HepG2 (cell line): ENCODE measurements around the gene GAL3ST2.

ENCODE experiments used
- AHR ChIP-seq: IDR thresholded peaks from 2 replicates; pipeline ENCODE4 v1.6.1; 2018; ENCODE audit warnings: missing genetic modification reagents, missing compliant biosample characterization
- ATM ChIP-seq: fragments of 450-650 bp; IDR thresholded peaks from 2 replicates; pipeline ENCODE4 v1.7.1; 2017; ENCODE audit warnings: mild to moderate bottlenecking, borderline replicate concordance
- E2F5 ChIP-seq: sonication (generic); formaldehyde crosslinking; conservative IDR thresholded peaks from 2 replicates; pipeline ENCODE4 v1.4.0; 2020; ENCODE audit warnings: missing genetic modification reagents
- ESRRA ChIP-seq: sonication (generic); formaldehyde crosslinking; IDR thresholded peaks from 2 replicates; pipeline ENCODE4 v1.5.1; 2020; ENCODE audit warnings: mild to moderate bottlenecking, low read depth, missing genetic modification reagents
- EZH2 ChIP-seq: conservative IDR thresholded peaks from 2 replicates; pipeline ENCODE4 v1.6.1; 2012; ENCODE audit warnings: mild to moderate bottlenecking, low read depth, low read length, moderate library complexity
- MAX ChIP-seq: IDR thresholded peaks from 2 replicates; pipeline ENCODE4 v1.6.1; 2012; ENCODE audit warnings: inconsistent platforms
- PRMT3 ChIP-seq: sonication (generic); formaldehyde crosslinking; IDR thresholded peaks from 2 replicates; pipeline ENCODE4 v1.8.1; 2022; ENCODE audit warnings: low read depth, mild to moderate bottlenecking, moderate library complexity, missing genetic modification reagents, borderline replicate concordance
- SUZ12 ChIP-seq: fragments of 150-350 bp; IDR thresholded peaks from 2 replicates; pipeline ENCODE4 v1.6.1; 2014; ENCODE audit warnings: low read depth, low read length
- ZFP91 ChIP-seq: sonication (generic); formaldehyde crosslinking; IDR thresholded peaks from 2 replicates; pipeline ENCODE4 v1.9.0; 2022; ENCODE audit warnings: missing genetic modification reagents, mild to moderate bottlenecking, borderline replicate concordance
- ZKSCAN1 ChIP-seq: fragments of 150-350 bp; IDR thresholded peaks from 2 replicates; pipeline ENCODE4 v1.6.1; 2014; ENCODE audit warnings: low read length
- ZZZ3 ChIP-seq: sonication (generic); formaldehyde crosslinking; IDR thresholded peaks from 2 replicates; pipeline ENCODE4 v1.4.0; 2020; ENCODE audit warnings: missing genetic modification reagents, mild to moderate bottlenecking, borderline replicate concordance

- TF ChIP-seq PRMT3 (CRISPR knock-in tag) (no peak), SUZ12 (no peak), ZFP91 (no peak), ATM (no peak), AHR (CRISPR knock-in tag) (no peak), MAX (no peak), EZH2 (no peak), ZZZ3 (CRISPR knock-in tag) (no peak), ZKSCAN1 (no peak), ESRRA (CRISPR knock-in tag) (no peak), E2F5 (CRISPR knock-in tag) (no peak)
Measured at GRCh38 chr2:241762321-241762932, 14.2 kb upstream of the GAL3ST2 start.
